T47D (cell line): ENCODE measurements around the gene MINDY2.
"Not testable (repeated sequence)": the region's sequence is repeated elsewhere in the genome, so short reads cannot be mapped to it uniquely, and the experiment has no call there.

Source experiments
- DNase-seq, 2 experiments: peaks; one replicate each; pipeline versions ENCODE4 v3.0.0 to v3.0.0-alpha.2; 2011 to 2012; ENCODE audit warnings: low read depth in 1 of 2, low spot score in 1 of 2
- JUND ChIP-seq: IDR thresholded peaks from 2 replicates; pipeline ENCODE4 v1.6.1; 2012; ENCODE audit warnings: low read depth
- in situ Hi-C: cut with HindIII; loops from 2 replicates; pipeline ENCODE4 v1.10.0; 2016; ENCODE audit warnings: low sequenced_read_pairs, low pct_unique_long_range_greater_than_20kb

MINDY2 gene

DNA sequence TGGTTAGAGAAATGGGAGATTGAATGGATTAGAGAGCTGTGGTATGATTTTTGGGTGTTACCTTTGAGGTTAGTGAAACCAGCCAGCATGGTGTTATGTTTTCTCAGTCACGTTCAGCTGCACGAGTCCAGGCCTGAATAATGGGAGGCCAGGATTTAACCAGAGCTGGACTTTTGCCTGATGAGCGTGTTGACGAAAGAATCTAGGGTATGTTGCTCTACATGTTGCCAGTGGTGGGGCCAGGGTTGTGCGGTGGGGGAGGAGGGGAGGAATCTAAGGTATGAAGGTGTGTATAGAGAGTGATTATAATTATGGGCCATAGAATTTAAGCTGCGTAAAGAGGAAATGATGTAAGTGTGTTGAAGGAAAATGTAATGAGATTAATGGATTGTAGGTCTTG lies 22.8 kb downstream of the MINDY2 start:
- no peak for TF ChIP-seq JUND
- DNase-seq, result peak; percentile 38 to 81
- in situ Hi-C loops, result no loop called here

DNA sequence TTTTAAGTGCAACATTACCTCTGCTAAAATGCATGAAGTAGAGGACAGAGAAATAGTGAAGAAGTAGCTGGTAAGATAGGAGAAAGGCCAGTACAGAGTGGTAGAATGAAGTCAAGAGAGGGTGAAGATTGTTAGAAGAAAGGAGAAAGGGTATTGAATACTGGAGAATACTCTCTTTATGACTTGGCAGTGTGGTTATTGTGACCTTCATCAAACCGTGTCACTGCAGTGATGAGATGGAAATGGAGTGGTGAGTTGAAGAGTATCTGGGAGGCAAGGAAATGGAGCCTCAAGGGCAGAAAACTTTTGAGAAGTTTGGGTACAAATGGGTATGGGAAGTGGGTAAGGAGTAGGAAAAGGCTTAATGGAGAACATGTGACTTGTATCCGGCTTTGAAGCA lies 24.7 kb downstream of the MINDY2 start:
- no peak for TF ChIP-seq JUND
- in situ Hi-C loops, result no loop called here
- DNase-seq, result no peak

DNA sequence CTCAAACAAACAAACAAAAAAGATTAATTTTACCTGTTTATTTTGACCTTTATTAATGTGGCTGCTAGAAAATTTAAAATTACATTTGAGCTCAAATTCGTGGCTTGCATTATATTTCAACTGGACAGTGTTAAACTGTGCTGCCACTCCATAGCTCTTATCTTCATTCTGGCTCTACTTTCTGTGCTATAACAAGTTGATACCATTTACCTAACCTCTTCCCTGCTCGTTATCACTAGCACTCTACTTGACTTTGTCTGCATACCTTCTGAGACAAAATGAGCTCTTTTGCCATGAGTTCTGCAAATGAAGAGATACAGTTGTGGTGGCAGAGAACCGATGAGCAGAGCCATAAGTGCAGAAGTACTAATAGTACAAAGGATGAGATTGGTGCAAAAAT lies 26.4 kb downstream of the MINDY2 start:
- no peak for TF ChIP-seq JUND
- DNase-seq, result no peak

DNA sequence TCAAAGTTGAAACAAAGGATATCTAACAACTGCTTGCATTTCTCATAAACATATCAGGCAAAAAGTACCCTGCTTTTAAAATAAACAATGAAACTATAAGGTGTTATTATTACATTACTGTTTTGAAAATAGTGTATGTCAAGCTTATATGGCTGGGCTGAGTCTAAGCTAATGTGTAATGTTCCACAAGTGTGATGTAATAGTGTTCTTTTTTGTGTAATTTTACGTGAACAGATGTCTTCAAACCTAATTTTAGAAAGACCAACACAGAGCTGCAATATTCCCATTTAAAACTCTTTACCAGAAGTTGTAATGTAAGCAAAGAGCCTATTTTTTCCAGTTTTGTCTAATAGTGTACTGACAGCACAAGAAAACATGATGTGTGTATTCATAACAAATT lies 34.0 kb downstream of the MINDY2 start:
- no peak for DNase-seq
- in situ Hi-C loops, result no loop called here
- TF ChIP-seq JUND, result no peak

More for the DNA sequence above, 26.4 kb downstream of the MINDY2 start:
- in situ Hi-C loops, result no loop called here

DNA sequence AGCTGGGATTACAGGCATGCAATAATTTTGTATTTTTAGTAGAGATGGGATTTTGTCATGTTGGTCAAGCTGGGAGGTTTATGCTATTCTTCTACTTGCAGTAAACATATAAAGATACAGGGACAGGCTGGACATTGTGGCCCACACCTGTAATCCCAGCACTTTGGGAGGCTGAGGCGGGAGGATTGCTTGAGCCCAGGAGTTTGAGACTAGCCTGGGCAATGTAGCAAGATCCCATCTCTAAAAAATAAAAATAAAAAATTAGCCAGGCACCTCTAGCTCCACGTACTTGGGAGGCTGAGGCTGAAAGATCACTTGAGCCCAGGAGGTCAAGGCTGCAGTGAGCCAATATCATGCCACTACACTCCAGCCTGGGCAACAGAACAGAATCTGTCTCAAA lies 52.2 kb downstream of the MINDY2 start:
- in situ Hi-C loops, DNase-seq: not testable (repeated sequence)

DNA sequence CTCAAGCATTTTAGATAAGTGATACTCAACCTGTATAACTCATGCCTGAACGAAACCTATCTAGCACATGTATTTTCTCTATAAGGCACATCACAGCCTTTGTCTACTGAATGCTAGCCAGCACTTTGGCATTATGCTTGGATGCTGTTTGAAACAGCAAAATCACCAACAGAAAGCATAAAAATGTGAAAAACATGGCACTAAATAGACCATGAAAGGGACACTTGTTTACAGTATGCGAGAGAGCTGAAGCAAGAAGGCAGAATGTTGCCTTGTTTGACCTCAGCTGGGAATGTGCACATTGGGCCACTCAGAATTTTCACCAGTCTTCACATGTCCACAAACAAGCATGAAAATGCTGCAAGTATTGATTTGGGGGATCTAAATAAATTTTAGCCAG lies 59.5 kb downstream of the MINDY2 start:
- no peak for TF ChIP-seq JUND
- no peak for DNase-seq
- in situ Hi-C loops, result no loop called here

DNA sequence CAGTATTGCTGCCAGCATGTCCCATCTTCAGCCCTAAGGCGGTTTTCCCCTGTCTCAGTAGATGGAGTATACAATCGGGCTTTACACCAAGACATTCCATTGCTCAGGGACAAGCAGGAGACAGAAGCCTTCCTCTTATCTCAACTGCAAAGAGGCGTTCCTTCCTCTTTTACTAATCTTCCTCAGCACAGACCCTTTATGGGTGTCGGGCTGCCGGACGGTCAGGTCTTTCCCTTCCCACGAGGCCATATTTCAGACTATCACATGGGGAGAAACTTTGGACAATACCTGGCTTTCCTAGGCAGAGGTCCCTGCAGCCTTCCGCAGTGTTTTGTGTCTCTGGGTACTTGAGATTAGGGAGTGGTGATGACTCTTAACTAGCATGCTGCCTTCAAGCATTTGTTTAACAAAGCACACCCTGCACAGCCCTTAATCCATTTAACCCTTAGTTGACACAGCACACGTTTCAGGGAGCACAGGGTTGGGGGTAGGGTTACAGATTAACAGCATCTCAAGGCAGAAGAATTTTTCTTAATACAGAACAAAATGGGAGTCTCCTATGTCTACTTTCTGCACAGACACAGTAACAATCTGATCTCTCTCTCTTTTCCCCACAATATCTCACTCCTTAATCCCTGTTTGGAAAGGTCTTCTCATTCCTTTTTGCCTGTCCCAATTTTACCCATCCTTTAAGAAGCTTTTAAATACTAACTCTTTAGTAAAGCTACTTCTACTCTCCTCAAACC lies 62.8 kb downstream of the MINDY2 start:
- in situ Hi-C loops, DNase-seq: not testable (repeated sequence)

DNA sequence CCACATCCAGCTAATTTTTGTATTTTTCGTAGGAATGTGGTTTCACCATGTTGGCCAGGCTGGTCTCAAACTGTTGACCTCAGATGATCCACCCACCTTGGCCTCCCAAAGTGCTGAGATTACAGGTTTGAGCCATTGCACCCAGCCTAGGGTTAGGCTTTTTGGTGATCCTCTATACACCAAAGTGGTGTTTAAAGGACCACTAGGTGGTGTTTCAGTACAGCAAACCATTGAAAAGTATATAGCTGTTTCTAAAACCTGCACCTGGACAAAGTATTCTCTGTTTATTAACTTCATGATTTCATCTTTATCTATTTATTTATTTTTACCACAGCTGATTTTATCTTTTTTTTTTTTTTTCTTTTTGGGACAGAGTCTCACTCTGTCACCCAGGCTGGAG lies 68.4 kb downstream of the MINDY2 start:
- DNase-seq, result peak; percentile 34 to 59
- no peak for TF ChIP-seq JUND
- in situ Hi-C loops, result no loop called here

DNA sequence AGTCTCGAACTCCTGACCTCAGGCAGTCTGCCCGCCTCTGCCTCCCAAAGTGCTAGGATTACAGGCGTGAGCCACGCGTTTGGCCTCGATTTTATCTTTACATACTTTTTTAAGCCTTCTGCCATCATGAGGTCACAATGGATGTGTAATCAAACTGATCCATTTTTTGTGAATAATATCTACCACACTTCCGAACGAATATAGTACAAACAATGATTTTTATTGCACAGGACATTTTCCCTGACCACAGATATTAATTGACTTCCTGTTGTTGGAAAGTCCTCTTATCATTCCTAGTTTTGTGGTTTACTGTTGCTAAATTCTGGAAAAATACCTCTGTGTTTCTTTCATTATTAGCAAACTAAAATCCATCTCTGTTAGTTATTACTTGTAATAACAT lies 68.9 kb downstream of the MINDY2 start:
- in situ Hi-C loops, result no loop called here
- TF ChIP-seq JUND, result no peak
- DNase-seq, result no peak

DNA sequence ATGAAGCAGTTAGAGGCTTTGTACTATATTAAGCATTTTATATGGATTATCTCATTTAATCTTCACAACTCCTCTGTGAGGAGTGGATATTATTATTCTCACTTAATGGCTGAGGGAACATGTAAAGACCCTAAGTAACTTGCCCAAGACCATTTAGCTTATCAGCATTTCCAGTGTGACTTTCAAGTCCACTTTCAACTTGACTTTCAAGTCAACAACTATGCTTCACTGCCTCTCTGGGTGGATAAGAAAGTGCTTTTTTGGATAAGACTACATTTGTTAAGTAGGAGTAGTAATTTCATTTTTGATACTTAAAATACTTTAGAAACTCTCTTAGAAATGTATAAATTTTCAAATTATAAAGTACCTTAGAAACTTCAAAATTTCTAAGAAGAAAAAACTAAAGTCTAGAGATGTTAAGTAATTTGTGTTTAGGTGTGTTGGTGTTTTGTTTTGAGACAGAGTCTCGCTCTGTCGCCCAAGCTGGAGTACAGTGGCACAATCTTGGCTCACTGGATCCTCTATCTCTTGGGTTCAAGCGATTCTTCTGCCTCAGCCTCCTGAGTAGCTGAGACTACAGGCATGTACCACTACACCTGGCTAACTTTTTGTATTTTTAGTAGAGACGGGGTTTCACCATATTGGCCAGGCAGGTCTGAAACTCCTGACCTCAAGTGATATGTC lies 71.8 kb downstream of the MINDY2 start:
- in situ Hi-C loops, result no loop called here
- TF ChIP-seq JUND, result no peak
- no peak for DNase-seq

DNA sequence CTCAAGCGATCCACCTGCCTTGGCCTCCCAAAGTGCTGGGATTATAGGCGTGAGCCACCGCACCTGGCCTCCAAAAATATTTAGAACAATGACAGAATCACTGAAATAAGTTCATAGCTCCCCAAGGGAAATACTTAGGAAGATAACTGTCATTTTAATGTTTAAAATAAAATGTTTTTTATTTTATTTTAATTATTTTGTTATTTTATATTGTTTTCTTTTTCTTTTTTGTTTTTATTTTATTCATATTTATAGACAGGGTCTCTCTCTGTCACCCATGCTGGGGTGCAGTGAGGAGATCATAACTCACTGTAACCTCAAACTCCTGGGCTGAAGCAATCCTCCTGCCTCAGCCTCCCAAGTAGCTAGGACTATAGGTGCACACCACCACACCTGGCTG lies 80.1 kb downstream of the MINDY2 start:
- in situ Hi-C loops, DNase-seq: not testable (repeated sequence)

DNA sequence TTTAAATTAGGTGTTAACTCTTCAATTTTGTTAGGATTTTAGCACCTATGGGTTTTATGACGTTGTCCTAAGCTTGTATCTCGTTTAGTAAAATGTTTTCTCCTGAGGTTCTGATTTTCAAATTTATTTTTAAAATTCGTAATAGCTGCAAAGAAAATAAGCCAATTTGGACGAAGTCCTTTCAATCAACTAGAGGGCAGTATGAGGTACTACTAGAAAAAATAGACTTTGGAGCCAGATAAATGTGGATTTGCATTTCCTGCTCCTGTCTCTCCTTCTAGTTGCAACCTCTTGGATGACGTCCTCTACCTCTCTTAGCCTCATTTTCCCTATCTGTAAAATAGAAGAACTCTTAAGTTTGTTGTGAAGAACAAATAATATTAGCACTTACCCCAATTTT lies 81.2 kb downstream of the MINDY2 start:
- peak in 1 of 2 experiments; percentile 10 for DNase-seq
- no peak for TF ChIP-seq JUND
- in situ Hi-C loops, result no loop called here

DNA sequence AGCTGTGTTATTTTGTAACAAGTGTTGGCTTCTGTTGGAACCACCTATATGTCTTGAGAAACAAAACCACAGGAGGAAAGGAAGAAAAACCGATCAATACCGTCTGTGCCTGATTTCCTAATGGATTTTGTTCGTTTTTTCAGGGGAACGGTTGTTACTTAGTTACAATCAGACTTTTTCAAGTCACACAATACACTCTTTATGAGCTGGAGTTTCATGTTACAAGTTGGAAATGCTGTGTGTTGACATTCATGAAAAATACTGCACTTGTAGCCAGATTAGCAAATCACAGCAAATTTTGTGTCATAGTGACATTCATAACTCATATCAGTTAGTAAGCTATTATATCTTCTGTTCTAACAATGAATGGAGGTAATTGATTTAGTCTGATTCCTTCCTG lies 83.5 kb downstream of the MINDY2 start:
- in situ Hi-C loops, result no loop called here
- no peak for DNase-seq

DNA sequence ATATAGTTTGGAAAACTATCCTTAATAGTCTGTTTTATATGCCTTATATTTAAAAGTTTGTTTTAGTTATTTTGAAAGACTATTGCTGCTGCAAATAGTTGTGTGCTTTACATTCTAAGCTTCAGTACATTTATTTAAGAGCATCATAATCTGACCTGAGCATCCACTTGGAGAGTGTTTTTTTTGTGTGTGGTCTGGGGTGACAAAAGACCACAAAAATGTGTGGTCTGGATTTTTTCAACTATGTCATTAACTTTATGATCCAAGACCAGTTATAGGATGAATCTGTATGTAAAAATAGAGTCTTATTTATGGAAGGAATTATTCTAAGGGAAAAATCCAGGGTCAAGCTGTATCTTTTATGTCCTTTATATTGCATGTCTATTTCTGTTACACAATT lies 85.0 kb downstream of the MINDY2 start:
- in situ Hi-C loops, result no loop called here
- no peak for DNase-seq
- no peak for TF ChIP-seq JUND

More for the DNA sequence above, 83.5 kb downstream of the MINDY2 start:
- TF ChIP-seq JUND, result no peak

DNA sequence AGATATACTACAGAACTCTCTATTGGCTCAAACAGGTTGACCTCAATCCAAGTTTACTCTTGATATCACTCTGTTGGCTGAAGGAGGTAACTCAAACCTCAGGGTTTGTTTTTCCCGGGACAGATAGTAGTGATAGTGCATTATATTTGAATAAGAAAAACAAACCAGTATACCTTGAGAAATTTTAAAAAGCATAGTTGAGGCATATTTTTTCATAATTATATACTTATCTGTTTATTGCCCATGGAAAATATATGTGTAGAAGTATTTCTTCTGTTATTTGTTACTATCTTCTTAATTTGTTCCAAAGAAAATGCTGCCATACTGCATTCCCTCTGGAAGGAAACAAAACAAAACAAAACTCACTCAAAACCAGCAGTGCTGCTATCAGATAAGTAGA lies 85.5 kb downstream of the MINDY2 start:
- in situ Hi-C loops, result not testable (repeated sequence)
- peak in 1 of 2 experiments; percentile 9 for DNase-seq
